Neural cell (in vitro differentiated cells): ENCODE data around the gene CXorf49B.

Source experiments
- EZH2 ChIP-seq: fragments of 200-600, 300-800 bp; shearing (Covaris generic), sonication (generic); IDR thresholded peaks from 2 replicates; pipeline ENCODE4 v1.6.1; 2014; ENCODE audit warnings: antibody characterized with exemption, low read length, borderline replicate concordance, mild to moderate bottlenecking; ENCODE audit not compliant: insufficient read depth, poor library complexity, severe bottlenecking
- REST ChIP-seq: IDR thresholded peaks from 2 replicates; pipeline ENCODE4 v1.6.1; 2012; ENCODE audit warnings: borderline replicate concordance
- SMC3 ChIP-seq: fragments of 450-650 bp; conservative IDR thresholded peaks from 2 replicates; pipeline ENCODE4 v1.6.1; 2014; ENCODE audit warnings: antibody characterized with exemption, mild to moderate bottlenecking, moderate library complexity; ENCODE audit not compliant: poor library complexity

- TF ChIP-seq REST (no peak), SMC3 (no peak), EZH2 (no peak)
These were observed 52.2 kb downstream of the CXorf49B start for GRCh38 chrX:71815121-71815905.
